Measurements from ENCODE around the gene ZNF710.

ZNF710 gene

GRCh38 chr15:90083419-90083818 lies 82.3 kb downstream of the ZNF710 start:
- no peak for DNase-seq

- no peak for DNase-seq
Measured at GRCh38 chr15:90083954-90084607, 83.0 kb downstream of the ZNF710 start.

- no peak for DNase-seq
Measured at GRCh38 chr15:90084876-90085423, 83.8 kb downstream of the ZNF710 start.

GRCh38 chr15:90085565-90085964 lies 84.4 kb downstream of the ZNF710 start:
- no peak for DNase-seq

- no peak for DNase-seq
Measured at GRCh38 chr15:90086868-90087268, 85.7 kb downstream of the ZNF710 start.

- DNase-seq = no peak
Measured at GRCh38 chr15:90087454-90088154, 86.5 kb downstream of the ZNF710 start.

- no peak for DNase-seq
Measured at GRCh38 chr15:90090226-90090848, 89.2 kb downstream of the ZNF710 start.

GRCh38 chr15:90091156-90091931 lies 90.2 kb downstream of the ZNF710 start:
- DNase-seq = no peak

GRCh38 chr15:90095521-90095959 lies 94.4 kb downstream of the ZNF710 start:
- no peak for DNase-seq

- DNase-seq = no peak
Measured at GRCh38 chr15:90097475-90097874, 96.4 kb downstream of the ZNF710 start.

- no peak for DNase-seq
Measured at GRCh38 chr15:90099072-90099867, 98.1 kb downstream of the ZNF710 start.

- DNase-seq = no peak
Measured at GRCh38 chr15:90099868-90100831, 99.0 kb downstream of the ZNF710 start.

- peak; percentile 36 for DNase-seq
Measured at GRCh38 chr15:90101130-90101968, 100.2 kb downstream of the ZNF710 start.

- DNase-seq = peak; percentile 32
Measured at GRCh38 chr15:90101969-90102890, 101.1 kb downstream of the ZNF710 start, which contains the start of gene IDH2. TSS of gene IDH2 (minus strand) at chr15:90102468. CDS start at chr15:90102390, 78 bp downstream.

GRCh38 chr15:90103701-90104329 lies 102.7 kb downstream of the ZNF710 start:
- DNase-seq = no peak

- DNase-seq = no peak
Measured at GRCh38 chr15:90104551-90104950, 103.4 kb downstream of the ZNF710 start.

- DNase-seq = no peak
Measured at GRCh38 chr15:90105521-90105920, 104.4 kb downstream of the ZNF710 start.

- no peak for DNase-seq
Measured at GRCh38 chr15:90106522-90107117, 105.5 kb downstream of the ZNF710 start.
